Hepatocyte (in vitro differentiated cells): Measurements from ENCODE around the gene ABLIM2. TPM values are rescaled to one million over a fixed set of nuclear protein-coding genes. Genes with fewer than 3 reads are reported as not detected.

ENCODE experiments used
- DNase-seq: peaks from one replicate; pipeline ENCODE4 v3.0.0-alpha.2; 2016; ENCODE audit warnings: low spot score
- H2AFZ ChIP-seq: fragments of 200-600 bp; sonication (generic); 2 replicates; pipeline ENCODE4 v1.6.0; 2016; ENCODE audit warnings: antibody characterized with exemption, mild to moderate bottlenecking
- H3K27ac ChIP-seq: fragments of 200-600 bp; sonication (generic); 2 replicates; pipeline ENCODE4 v1.5.1; 2016; ENCODE audit warnings: mild to moderate bottlenecking
- H3K27me3 ChIP-seq: fragments of 200-600 bp; sonication (generic); 2 replicates; pipeline ENCODE4 v1.6.1; 2016
- H3K36me3 ChIP-seq: fragments of 200-600 bp; sonication (generic); replicated peaks from 2 replicates; pipeline ENCODE4 v1.5.1; 2016; ENCODE audit warnings: low read depth; ENCODE audit not compliant: insufficient read depth
- H3K4me1 ChIP-seq: fragments of 200-600 bp; sonication (generic); 2 replicates; pipeline ENCODE4 v1.5.1; 2016; ENCODE audit warnings: mild to moderate bottlenecking, moderate library complexity; ENCODE audit not compliant: insufficient read depth
- H3K4me2 ChIP-seq: fragments of 200-600 bp; sonication (generic); 2 replicates; pipeline ENCODE4 v1.6.0; 2016
- H3K4me3 ChIP-seq: fragments of 200-600 bp; sonication (generic); 2 replicates; pipeline ENCODE4 v1.5.1; 2016; ENCODE audit warnings: mild to moderate bottlenecking
- H3K79me2 ChIP-seq: fragments of 200-600 bp; sonication (generic); 2 replicates; pipeline ENCODE4 v1.6.0; 2017; ENCODE audit warnings: mild to moderate bottlenecking
- H3K9me2 ChIP-seq: fragments of 200-600 bp; sonication (generic); replicated peaks from 2 replicates; pipeline ENCODE4 v1.6.0; 2017; ENCODE audit warnings: mild to moderate bottlenecking; ENCODE audit not compliant: insufficient read depth
- H3K9me3 ChIP-seq: fragments of 200-600 bp; sonication (generic); 2 replicates; pipeline ENCODE4 v1.5.1; 2016; ENCODE audit warnings: low read depth, mild to moderate bottlenecking
- H4K20me1 ChIP-seq: fragments of 200-600 bp; sonication (generic); 2 replicates; pipeline ENCODE4 v1.6.0; 2016; ENCODE audit warnings: mild to moderate bottlenecking; ENCODE audit not compliant: insufficient read depth, poor library complexity, severe bottlenecking
- EZH2 ChIP-seq: fragments of 200-600 bp; sonication (generic); IDR thresholded peaks from 2 replicates; pipeline ENCODE4 v1.6.1; 2016; ENCODE audit warnings: antibody characterized with exemption, mild to moderate bottlenecking, borderline replicate concordance
- EZH2phosphoT487 ChIP-seq: fragments of 200-600 bp; sonication (generic); IDR thresholded peaks from one replicate; pipeline ENCODE4 v1.6.1; 2018; ENCODE audit warnings: antibody characterized with exemption, mild to moderate bottlenecking, low read depth, moderate library complexity; ENCODE audit not compliant: unreplicated experiment, severe bottlenecking
- WGBS: methylation state at CpG from one replicate; pipeline ENCODE4 v1.1.6; 2016; ENCODE audit warnings: low lambda C conversion rate; ENCODE audit errors: missing lambda C conversion rate; 5-methylcytosine and 5-hydroxymethylcytosine counted together
- polyA plus RNA-seq: library from polyadenylated mRNA; unstranded; fragments of >200 nt; fragmentation: Nextera tagmentation; extraction: Ambion mirVana; gene quantifications from 2 replicates; pipeline ENCODE4 v1.2.1, GENCODE V29; 2016
- total RNA-seq: library from RNA; depleted of rRNA; stranded (reverse); fragments of >200 nt; gene quantifications from 2 replicates; pipeline ENCODE4 v1.2.3, GENCODE V29; 2014
- TF ChIP-seq, protein P1 (sequence below): fragments of 200-600 bp; sonication (generic); IDR thresholded peaks from 2 replicates; pipeline ENCODE4 v1.5.1; 2016; ENCODE audit warnings: antibody characterized with exemption, mild to moderate bottlenecking; ENCODE audit not compliant: poor library complexity

Gene ABLIM2
- total and polyA plus RNA-seq, 2 experiments from 2014 or later = 1.7 to 2.0 TPM

- H3K9me3 ChIP-seq = no peaks in the 10 kb centered on the region
- no peak overlapping the region for H2AFZ ChIP-seq
- no peak for DNase-seq
- peaks cover 5% of the 10 kb centered on the region for H3K4me1 ChIP-seq
- no peak overlapping the region for H3K27ac ChIP-seq
- H3K36me3 ChIP-seq = no peaks in the 10 kb centered on the region
- H3K4me3 ChIP-seq = no peak overlapping the region
- H3K4me2 ChIP-seq = no peak overlapping the region
- no peaks in the 10 kb centered on the region for H3K79me2 ChIP-seq
- TF ChIP-seq EZH2phosphoT487 (no peak), EZH2 (no peak)
- TF ChIP-seq, protein P1, sequence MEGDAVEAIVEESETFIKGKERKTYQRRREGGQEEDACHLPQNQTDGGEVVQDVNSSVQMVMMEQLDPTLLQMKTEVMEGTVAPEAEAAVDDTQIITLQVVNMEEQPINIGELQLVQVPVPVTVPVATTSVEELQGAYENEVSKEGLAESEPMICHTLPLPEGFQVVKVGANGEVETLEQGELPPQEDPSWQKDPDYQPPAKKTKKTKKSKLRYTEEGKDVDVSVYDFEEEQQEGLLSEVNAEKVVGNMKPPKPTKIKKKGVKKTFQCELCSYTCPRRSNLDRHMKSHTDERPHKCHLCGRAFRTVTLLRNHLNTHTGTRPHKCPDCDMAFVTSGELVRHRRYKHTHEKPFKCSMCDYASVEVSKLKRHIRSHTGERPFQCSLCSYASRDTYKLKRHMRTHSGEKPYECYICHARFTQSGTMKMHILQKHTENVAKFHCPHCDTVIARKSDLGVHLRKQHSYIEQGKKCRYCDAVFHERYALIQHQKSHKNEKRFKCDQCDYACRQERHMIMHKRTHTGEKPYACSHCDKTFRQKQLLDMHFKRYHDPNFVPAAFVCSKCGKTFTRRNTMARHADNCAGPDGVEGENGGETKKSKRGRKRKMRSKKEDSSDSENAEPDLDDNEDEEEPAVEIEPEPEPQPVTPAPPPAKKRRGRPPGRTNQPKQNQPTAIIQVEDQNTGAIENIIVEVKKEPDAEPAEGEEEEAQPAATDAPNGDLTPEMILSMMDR = no peak
- no peaks in the 10 kb centered on the region for H4K20me1 ChIP-seq
- no peaks in the 10 kb centered on the region for H3K9me2 ChIP-seq
- 59% methylated on average over 5 of the region's 5 CpGs for WGBS
- no peaks in the 10 kb centered on the region for H3K27me3 ChIP-seq
These were observed 77.9 kb downstream of the ABLIM2 start for GRCh38 chr4:8080754-8081065.

DNA sequence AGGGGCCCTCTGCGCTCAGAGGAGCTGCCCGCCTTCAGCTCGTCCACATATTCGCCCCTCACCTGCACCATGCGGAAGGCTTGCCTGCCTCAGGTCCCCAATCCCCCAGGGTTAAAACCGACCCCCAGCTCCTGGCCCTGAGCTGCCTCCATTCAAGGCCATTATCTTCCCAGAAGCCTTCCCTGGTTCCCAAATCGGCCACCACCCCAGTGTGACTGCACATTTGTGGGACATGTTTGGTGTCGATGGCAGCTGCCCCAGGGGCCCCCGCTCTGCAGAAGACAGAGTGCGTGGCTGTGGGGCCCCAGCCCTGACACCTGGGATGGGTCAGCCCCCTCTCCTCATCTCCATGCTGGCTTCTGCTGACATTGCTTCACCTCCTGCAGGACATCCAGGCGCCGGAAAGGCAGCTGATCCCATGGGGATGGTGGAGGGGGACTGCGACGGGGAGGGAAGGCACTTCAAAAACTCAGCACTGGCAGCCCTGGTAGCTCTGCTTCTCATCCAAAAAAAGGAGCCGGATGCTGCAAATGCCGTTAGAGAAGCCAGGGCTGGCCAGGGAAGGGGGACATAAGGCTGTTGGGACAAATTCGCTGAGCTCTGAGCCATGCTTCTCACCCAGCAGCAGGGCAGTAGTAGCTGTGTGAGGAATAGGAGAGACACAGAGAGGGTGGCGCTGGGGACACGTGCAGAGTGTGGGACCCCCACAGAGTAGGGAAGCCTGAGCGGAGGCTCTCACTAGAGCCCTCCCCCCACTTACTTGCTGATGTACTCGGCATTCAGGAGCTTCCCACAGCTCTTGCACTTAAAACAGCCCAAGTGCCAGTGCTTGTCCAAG is 78.5 kb downstream of the ABLIM2 start:
- Histone ChIP-seq H3K4me1 (peaks cover 5% of the 10 kb centered on the region), H3K4me3 (no peak overlapping the region), H3K27ac (no peak overlapping the region), H3K79me2 (no peaks in the 10 kb centered on the region), H2AFZ (no peak overlapping the region), H3K9me3 (no peaks in the 10 kb centered on the region), H3K9me2 (no peaks in the 10 kb centered on the region), H3K27me3 (no peaks in the 10 kb centered on the region), H3K4me2 (no peak overlapping the region), H3K36me3 (no peaks in the 10 kb centered on the region), H4K20me1 (no peaks in the 10 kb centered on the region)
- 66% methylated on average over 19 of the region's 21 CpGs for WGBS
- no peak for TF ChIP-seq EZH2
- TF ChIP-seq, protein P1 = no peak
- no peak for TF ChIP-seq EZH2phosphoT487
- no peak for DNase-seq

GRCh38 chr4:8079031-8079885 is 79.4 kb downstream of the ABLIM2 start:
- 62% methylated on average over 32 of the region's 32 CpGs for WGBS

More at GRCh38 chr4:8079031-8079885, 79.4 kb downstream of the ABLIM2 start:
- TF ChIP-seq EZH2phosphoT487 (no peak), EZH2 (no peak)
- TF ChIP-seq, protein P1 = no peak
- Histone ChIP-seq H2AFZ (no peak overlapping the region), H3K4me3 (no peak overlapping the region), H3K36me3 (no peaks in the 10 kb centered on the region), H3K27me3 (no peaks in the 10 kb centered on the region), H3K79me2 (no peaks in the 10 kb centered on the region), H3K9me3 (no peaks in the 10 kb centered on the region), H3K4me2 (no peak overlapping the region), H4K20me1 (no peaks in the 10 kb centered on the region), H3K9me2 (no peaks in the 10 kb centered on the region), H3K27ac (no peak overlapping the region), H3K4me1 (peaks cover 5% of the 10 kb centered on the region)
- DNase-seq = peak; percentile 48
